DND-41 (cell line): ENCODE data around the gene RPUSD4.

Experiments
- EZH2 ChIP-seq: IDR thresholded peaks from 3 replicates; pipeline ENCODE4 v1.6.1; 2012; ENCODE audit warnings: borderline replicate concordance, low read depth, mild to moderate bottlenecking, moderate library complexity, low read length, inconsistent platforms; ENCODE audit not compliant: severe bottlenecking
- TF ChIP-seq, protein P1 (sequence below): IDR thresholded peaks from 2 replicates; pipeline ENCODE4 v1.5.1; 2012; ENCODE audit warnings: borderline replicate concordance, low read length, moderate library complexity, mild to moderate bottlenecking; ENCODE audit not compliant: poor library complexity, severe bottlenecking; ENCODE audit errors: extremely low read depth

DNA sequence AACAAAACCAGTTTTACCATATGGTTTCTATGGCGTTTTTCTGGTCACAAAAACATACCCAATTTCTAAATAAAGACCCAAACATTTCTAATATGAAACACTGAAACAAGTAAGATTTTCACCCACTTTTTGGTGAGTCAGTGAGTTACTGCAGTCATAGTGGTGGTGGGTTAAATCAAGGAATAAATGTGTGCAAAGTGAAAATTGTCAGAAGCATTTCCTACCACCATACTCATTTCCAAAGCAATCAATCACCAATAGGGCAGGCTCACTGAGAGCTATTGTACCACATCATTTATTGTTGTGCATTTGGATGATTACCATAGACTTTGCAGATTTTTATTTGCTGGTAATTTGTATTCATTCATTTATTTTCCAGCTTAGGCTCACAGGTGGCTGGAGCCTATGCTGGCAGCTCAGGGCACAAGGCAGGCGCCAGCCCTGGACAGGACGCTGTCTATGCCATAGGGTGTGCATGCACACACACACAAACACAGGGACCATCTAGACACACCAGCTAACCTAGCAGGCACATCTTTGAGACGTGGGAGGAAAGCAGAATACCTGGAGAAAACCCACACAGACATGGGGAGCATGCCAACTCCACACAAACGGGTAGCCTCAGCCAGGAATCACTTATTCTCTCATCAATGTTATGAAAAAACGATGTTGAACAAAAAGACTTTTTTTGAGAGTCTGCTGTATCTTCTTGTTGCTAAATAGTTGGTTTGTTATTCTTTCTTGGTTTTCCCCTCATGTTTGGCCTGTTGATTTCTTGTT is 5.3 kb upstream of the RPUSD4 start:
- TF ChIP-seq, protein P1, sequence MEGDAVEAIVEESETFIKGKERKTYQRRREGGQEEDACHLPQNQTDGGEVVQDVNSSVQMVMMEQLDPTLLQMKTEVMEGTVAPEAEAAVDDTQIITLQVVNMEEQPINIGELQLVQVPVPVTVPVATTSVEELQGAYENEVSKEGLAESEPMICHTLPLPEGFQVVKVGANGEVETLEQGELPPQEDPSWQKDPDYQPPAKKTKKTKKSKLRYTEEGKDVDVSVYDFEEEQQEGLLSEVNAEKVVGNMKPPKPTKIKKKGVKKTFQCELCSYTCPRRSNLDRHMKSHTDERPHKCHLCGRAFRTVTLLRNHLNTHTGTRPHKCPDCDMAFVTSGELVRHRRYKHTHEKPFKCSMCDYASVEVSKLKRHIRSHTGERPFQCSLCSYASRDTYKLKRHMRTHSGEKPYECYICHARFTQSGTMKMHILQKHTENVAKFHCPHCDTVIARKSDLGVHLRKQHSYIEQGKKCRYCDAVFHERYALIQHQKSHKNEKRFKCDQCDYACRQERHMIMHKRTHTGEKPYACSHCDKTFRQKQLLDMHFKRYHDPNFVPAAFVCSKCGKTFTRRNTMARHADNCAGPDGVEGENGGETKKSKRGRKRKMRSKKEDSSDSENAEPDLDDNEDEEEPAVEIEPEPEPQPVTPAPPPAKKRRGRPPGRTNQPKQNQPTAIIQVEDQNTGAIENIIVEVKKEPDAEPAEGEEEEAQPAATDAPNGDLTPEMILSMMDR: no peak
- TF ChIP-seq EZH2: no peak
